GM03348 (cell line): Measurements from ENCODE around the gene GALNT14.
A peak's percentile ranks its signal among the peaks of the same experiment; 100 is the strongest.
"Not testable (repeated sequence)": the region's sequence is repeated elsewhere in the genome, so short reads cannot be mapped to it uniquely, and the experiment has no call there.

Source experiments
- DNase-seq: peaks from one replicate; pipeline ENCODE4 v3.0.0; 2012; ENCODE audit warnings: low spot score

The GALNT14 gene

DNA sequence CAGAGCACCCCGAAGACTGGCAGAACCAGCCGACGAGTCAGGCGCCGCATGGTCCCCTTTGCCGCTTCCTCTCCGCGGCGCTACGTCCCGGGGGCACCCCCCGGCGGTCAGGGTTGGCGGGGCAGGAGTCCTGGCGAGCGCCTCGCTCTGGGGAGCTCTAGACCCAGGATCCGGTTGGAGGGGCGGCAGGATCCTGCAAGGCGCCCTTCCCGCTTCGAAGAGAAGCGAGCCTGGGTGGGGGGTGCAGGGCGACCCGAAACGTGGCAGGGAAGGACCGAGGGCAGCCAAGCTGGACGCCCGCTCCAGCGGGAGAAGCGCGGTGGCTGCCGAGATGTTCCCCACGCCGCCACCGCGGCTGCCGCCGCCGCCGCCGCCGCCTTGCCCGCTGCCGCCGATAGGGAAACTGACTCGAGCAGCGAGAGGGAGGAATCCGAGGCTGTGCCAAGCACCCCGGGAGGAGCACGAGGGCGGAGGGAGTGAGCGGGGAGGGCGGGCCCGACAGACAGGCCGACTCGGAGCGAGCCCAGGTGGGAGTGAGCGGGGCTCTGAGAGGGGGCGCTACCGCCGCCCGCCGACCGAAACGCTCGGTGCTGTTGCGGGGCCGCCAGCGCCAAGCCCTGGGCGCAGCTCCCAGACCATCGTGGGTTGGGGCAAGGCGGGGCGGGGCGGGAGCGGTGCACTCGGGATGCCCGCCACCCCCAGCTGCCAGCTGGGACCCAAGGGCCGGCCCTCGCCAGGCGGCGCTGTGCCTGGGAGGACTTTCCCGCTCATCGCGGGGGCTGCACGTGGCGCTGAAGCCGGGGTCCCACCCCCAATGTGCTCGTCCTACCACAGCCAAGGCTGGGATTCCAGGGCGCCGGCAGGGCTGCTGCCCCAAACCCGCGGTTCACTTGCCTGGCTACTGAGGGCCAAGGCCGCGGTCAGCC, at the start of gene GALNT14:
GALNT14 (minus strand) TSS at position 404 of the 926 bp plus-strand sequence; CDS start at position 50, 354 bp downstream.
- peak; percentile 78 for DNase-seq

DNA sequence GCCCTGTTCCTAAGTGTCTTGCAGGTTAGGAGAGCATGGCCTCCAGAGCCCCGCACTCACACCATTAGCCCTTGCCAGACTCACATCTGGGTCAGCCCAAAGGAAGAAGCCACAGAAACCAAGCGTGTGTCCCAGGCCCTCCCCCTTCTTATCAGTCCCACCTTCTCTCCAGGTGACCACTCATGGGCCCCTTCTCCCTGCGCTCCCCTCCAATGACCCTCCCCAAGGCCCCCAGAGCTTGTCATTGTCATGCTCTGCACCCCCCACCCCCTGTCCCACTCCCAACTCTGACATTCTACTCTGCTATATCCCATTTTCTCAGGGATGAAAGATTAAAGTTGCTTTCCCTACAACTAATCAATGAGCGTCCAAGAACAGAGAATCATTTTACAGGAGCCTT, 48.9 kb upstream of the GALNT14 start:
- DNase-seq, result no peak

DNA sequence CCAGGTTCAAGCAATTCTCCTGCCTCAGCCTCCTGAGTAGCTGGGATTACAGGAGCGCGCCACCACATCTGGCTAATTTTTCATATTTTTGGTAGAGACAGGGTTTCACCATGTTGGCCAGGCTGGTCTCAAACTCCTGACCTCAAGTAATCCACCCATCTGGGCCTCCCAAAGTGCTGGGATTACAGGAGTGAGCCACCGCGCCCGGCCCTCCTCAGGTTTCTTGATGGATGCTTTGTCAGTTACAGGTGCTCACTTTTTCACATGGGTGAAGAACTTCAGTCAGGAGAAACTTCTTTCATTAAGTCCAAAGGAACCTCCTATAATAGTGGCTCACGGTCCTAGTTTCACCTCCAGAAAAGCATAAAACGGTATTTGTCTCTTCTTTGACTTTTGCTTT, 45.7 kb upstream of the GALNT14 start:
- DNase-seq, result not testable (repeated sequence)

DNA sequence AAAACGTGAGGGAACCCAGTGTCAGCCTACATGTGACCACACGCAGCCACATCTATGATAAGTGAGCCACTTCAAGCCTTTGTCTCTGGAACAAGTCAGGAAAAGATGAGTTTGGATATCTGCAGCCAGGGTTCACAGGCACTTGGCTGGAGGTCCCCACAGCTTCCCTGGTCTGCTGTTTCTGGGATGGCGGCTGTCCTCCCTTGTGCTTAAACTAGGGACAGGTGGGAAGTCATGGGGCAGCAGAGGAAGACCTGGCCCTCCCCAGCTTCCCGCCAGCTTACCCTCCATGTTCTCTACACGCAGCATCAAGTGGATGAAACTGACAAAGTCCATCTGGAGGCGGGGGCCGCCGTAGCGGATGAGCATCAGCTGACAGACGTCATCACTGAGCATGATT, 38.5 kb upstream of the GALNT14 start:
- DNase-seq, result no peak

DNA sequence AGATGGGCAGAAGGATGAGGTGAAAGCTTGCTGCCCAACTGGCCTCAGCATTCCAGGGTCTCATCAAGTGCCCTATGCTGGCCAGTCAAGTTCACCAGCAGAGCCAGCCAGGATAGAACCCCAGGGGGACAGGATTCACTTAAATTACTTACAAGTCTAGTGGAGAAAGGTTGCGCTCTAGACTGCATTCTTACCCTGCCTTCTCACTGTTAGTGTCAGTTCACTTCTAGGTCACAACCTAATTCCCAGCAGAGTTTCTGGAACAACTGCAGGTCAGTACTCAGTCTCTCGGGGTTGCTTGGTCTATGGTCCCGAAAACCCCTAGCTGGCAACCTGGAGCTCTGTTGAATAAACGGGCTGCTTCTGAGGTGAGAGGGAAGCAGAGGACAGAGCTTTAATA, 32.9 kb upstream of the GALNT14 start:
- DNase-seq, result no peak

GRCh38 chr2:31170071-31170698, 31.9 kb upstream of the GALNT14 start:
- DNase-seq, result peak; percentile 87

GRCh38 chr2:31168291-31168690, 30.1 kb upstream of the GALNT14 start:
- no peak for DNase-seq

- DNase-seq, result no peak
These were observed 28.7 kb upstream of the GALNT14 start for GRCh38 chr2:31166925-31167324.

GRCh38 chr2:31163011-31163539, 24.8 kb upstream of the GALNT14 start:
- no peak for DNase-seq

DNA sequence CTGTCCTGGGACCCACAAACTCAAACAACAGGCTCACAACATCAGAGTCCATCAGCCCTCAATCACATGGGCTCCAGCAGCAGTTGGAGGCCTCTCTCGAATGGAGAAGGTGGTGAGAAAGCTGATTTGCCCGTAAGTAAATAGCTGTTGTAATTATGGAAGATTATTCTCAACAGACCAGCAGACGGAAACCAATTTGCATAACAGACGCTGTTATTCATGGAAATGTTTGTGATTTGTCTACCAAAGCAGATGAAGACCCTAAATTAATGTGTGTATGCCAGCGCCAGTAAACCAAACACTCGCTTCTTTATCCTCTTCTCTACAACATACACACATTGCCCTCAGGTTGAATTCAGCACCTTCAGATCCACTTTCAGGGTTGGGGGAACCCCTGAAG, 23.4 kb upstream of the GALNT14 start:
- no peak for DNase-seq

DNA sequence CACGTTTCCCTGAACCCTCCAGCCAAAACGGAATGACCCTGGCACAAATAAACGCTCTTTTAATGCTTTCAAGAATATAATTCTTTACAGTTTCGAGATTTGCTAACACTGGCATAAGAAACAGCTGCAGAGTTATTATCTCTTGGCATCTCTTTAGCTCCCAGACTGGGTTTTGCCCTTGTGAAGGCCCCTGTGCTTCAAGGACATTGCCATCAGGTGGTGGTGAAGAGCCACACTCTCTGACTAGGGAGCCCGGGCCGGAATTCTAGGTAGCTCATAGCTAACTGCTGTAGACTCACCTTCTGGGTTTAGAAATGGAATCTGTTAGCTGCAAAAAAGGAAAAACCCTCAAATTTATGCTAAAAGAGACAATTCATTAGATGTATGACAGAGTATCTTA, 13.3 kb upstream of the GALNT14 start:
- no peak for DNase-seq

DNA sequence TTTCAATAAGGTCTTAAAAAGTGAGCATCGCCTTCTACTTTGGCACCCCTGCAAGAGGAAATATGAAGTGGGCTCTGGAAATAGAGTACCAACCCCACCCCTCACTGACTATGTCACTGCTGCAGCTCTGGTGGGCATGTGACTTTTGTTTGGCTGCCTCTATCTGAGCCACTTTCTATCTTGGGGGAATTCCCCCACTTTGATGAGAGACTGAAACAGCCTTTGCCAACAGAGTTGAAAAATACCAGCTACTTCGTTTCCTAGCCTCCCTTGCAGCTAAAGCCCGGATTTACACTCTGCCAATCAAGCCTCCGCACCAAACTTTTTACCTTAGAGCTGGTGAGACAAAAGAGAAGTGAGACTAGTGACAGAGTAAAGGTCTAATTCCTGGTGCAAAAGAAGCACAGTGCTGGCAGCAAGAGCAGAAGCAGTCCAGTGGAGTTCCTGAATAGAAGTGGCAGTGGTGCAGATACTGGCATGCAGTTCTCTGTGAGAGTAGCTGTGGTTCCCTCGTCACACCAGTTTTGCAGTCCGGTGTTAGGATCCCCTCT, 12.0 kb upstream of the GALNT14 start:
- no peak for DNase-seq

DNA sequence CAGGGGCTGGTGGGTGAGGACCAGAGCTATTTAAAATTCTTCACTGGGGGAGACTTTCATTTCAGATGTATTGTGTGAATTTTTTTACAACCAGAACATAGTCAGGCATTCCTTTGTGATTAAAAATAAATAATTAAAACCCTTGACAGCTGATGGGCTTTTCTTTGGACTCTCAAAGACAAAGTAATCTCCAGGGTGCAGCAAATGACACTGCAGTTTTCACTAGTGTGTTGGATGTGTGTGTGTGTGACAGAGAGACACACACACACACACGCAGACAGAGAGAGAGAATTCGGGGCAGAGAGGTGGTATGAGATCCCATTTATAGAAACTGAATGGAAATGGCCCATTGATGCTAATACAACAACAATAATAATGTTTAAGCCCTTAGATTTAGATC, 10.3 kb upstream of the GALNT14 start:
- no peak for DNase-seq

GRCh38 chr2:31147645-31148044, 9.4 kb upstream of the GALNT14 start:
- DNase-seq, result no peak

GRCh38 chr2:31142110-31142509, 3.9 kb upstream of the GALNT14 start:
- DNase-seq, result no peak

DNA sequence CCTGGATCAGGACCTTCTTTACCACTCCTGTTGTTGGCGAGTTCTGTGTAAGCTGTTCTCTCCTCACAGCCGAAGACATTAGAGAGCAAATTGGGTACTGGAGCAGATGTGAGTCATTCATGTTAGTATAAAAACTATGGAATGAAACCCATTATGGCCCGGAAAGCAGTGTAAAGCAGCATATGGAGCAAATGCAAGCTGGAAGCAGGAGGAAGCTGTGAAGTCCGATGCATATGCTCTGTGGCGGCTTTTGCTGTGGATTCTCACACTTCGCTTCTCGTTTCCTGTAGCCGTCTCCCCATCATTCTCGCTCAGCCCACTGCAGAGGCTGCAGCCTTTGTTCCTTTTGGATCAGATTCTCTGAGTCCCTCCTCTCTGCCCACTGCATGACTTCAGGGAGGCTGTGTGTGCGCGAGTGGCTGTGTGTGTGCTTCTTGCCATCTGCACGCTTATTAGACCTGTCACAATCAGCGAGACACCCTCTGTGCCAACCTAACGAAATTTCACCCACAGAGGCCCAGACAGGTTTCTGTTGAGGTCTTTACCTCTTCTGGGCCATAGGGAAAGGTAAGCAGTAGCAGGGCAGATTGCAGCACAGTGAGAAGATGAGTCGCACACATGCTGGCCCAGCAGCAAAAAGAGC, 3.3 kb upstream of the GALNT14 start:
- DNase-seq, result no peak

- DNase-seq, result no peak
These were observed 1.9 kb upstream of the GALNT14 start for GRCh38 chr2:31140151-31140550.

DNA sequence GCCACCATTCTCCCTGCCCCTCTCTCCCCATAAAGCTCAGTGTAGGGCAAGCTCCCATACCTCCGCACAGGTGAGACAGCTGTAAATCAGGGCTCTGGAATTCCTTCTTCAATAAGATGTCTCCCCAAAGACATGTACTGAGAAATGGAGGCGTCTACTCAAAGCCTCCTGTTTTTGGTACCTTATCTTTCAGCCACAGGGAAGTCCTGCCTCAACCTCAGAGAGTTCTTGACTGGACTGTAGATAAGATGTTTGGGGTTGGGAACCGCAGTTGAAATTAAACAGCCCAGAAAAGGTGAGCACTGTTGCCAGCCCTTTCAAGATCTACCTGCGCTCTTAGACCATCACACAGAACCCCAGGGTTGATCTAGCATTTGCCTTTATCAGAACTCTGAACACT, 1.4 kb upstream of the GALNT14 start:
- no peak for DNase-seq

DNA sequence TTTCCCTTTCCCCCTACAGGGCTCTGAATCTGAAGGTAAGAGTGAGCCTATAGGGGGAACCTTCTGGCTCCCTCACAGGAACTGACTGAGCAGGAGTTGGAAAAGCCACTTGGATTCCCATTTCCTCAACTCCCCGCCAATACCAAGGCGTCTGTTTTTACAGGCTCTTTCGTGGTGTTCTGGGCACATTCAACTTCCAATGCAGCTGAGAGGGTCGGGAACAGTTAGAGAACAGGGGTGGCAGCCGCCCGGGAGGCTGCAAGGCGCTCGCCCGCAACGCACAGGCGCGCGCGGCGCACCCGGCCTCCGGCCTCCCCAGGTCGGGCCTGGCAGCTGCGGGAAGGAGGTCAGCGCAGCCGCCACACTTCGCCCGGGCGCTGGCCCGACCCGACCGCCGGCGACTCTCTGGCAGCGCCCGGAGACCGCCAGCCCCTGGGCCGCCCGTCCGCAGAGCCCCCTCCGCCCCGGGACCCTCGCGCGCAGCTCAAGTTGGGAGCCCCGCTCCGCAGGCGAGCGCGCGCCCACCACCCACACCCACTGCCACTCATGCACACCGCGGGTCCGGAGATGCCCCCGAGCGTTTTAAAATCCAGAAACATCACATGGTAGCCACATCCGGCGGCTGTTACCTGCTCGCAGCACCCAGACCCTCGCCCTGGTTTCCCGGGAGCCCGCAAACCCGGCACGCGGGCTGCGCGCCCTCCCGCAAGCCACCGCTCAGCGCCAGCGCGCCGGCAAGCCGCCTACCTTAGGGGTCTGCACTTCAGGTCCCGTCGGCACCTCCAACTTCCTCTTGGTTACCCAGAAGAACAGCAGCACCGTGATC, 816 bp downstream of the GALNT14 start:
- DNase-seq, result peak; percentile 42

DNA sequence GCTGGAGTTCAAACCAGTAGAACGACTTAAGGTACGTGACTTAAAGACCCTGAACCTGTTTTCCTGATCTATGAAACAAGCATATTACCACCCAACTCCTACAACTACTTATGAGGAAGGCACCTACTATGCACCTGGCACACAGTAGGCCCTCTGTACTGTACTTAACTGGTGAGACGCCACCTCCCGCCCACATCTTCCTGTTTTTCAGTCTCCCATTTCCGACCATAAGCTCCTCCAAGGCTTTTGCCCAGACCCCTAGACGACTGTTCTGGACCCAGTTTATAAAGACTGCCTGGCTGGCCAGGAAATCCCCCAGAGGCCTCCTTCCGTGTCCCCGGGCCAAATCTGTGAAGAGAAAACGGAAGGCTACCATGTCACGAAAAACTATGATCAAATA, 1.5 kb downstream of the GALNT14 start:
- DNase-seq, result no peak

- no peak for DNase-seq
These were observed 2.2 kb downstream of the GALNT14 start for GRCh38 chr2:31136000-31136399.

GRCh38 chr2:31134480-31134879, 3.8 kb downstream of the GALNT14 start:
- no peak for DNase-seq
